H1 (cell line): ENCODE data around the gene SLC31A2. TPM values are rescaled to one million over a fixed set of nuclear protein-coding genes. Genes with fewer than 3 reads are reported as not detected.
A peak's percentile ranks its signal among the peaks of the same experiment; 100 is the strongest.

Experiments used
- CTCF ChIA-PET: fragments of 300-600 bp; sonication (Branson Sonifier 250); formaldehyde crosslinking; loops from one replicate; lab custom pipeline; 2021; ENCODE audit not compliant: partially characterized antibody; lab: Charles Lee
- POLR2A ChIA-PET: fragments of 300-600 bp; sonication (Branson Sonifier 250); formaldehyde crosslinking; loops from one replicate; lab custom pipeline; 2021; ENCODE audit warnings: inconsistent platforms; ENCODE audit not compliant: partially characterized antibody; lab: Charles Lee
- DNase-seq, 2 experiments: peaks; one replicate each; pipeline versions ENCODE4 v3.0.0 to v3.0.0-alpha.2; 2010 to 2022; ENCODE audit warnings: low spot score in 2 of 2, low read depth in 1 of 2, mixed read lengths in 1 of 2
- FAIRE-seq: peaks from 2 replicates; lab custom pipeline; 2011; peaks lifted over from hg19 to GRCh38; lab: Jason Lieb, UNC
- H2AFZ ChIP-seq: 2 replicates; pipeline ENCODE4 v1.8.1; 2012; ENCODE audit warnings: low read length, inconsistent platforms
- H2AK5ac ChIP-seq: 2 replicates; pipeline ENCODE4 v1.6.1; 2013; ENCODE audit warnings: low read depth, low read length
- H2BK120ac ChIP-seq: replicated peaks from 2 replicates; pipeline ENCODE3; 2013; ENCODE audit warnings: low read depth, low read length, inconsistent platforms
- H2BK12ac ChIP-seq: 2 replicates; pipeline ENCODE4 v1.6.1; 2013; ENCODE audit warnings: low read depth, low read length
- H2BK15ac ChIP-seq: 2 replicates; pipeline ENCODE4 v1.6.1; 2013; ENCODE audit warnings: low read length
- H2BK20ac ChIP-seq: 2 replicates; pipeline ENCODE4 v1.6.1; 2013; ENCODE audit warnings: low read length
- H2BK5ac ChIP-seq: 2 replicates; pipeline ENCODE4 v1.6.1; 2013; ENCODE audit warnings: low read depth, low read length
- H3K14ac ChIP-seq: 2 replicates; pipeline ENCODE4 v1.6.1; 2013; ENCODE audit warnings: inconsistent platforms; ENCODE audit not compliant: insufficient read length
- H3K18ac ChIP-seq: 2 replicates; pipeline ENCODE4 v1.6.1; 2013; ENCODE audit warnings: low read length; ENCODE audit errors: extremely low read depth
- H3K23ac ChIP-seq: 2 replicates; pipeline ENCODE4 v1.6.1; 2013; ENCODE audit warnings: inconsistent platforms; ENCODE audit not compliant: insufficient read length
- H3K23me2 ChIP-seq: 2 replicates; pipeline ENCODE4 v1.6.1; 2013; ENCODE audit warnings: low read depth, low read length
- H3K27ac ChIP-seq: 2 replicates; pipeline ENCODE4 v1.6.1; 2011; ENCODE audit warnings: low read depth, low read length, inconsistent platforms
- H3K27me3 ChIP-seq, 4 experiments: replicated peaks in 1 of 4; 1 replicate in 1 of 4; 2 replicates in 3 of 4; pipeline versions ENCODE4 v1.6.1 to v1.8.1; 2011 to 2013; ENCODE audit warnings: low read length in 3 of 4, mild to moderate bottlenecking in 3 of 4, inconsistent platforms in 2 of 4, mixed read lengths in 2 of 4, moderate library complexity in 1 of 4; ENCODE audit not compliant: control insufficient read depth in 3 of 4, insufficient read depth in 3 of 4; ENCODE audit errors: extremely low read depth in 1 of 4
- H3K36me3 ChIP-seq, 4 experiments: 2 replicates each; pipeline versions ENCODE4 v1.6.1 to v1.8.1; 2011 to 2013; ENCODE audit warnings: mild to moderate bottlenecking in 4 of 4, low read length in 3 of 4, moderate library complexity in 2 of 4, control low read depth in 1 of 4, inconsistent platforms in 1 of 4; ENCODE audit not compliant: insufficient read depth in 4 of 4, control insufficient read depth in 2 of 4
- H3K4ac ChIP-seq: replicated peaks from 2 replicates; pipeline ENCODE3; 2013; ENCODE audit warnings: low read length, low read depth, mixed read lengths, inconsistent platforms; ENCODE audit not compliant: insufficient read length
- H3K4me1 ChIP-seq, 4 experiments: replicated peaks in 1 of 4; 1 replicate in 1 of 4; 2 replicates in 3 of 4; pipeline versions ENCODE4 v1.6.1 to v1.8.1; 2011 to 2013; ENCODE audit warnings: low read length in 3 of 4, inconsistent platforms in 2 of 4, mixed read lengths in 1 of 4; ENCODE audit not compliant: insufficient read depth in 4 of 4, control insufficient read depth in 3 of 4
- H3K4me2 ChIP-seq, 2 experiments: 2 replicates each; pipeline versions ENCODE4 v1.6.1 to v1.8.1; 2011 to 2013; ENCODE audit warnings: low read depth in 2 of 2, low read length in 2 of 2, control low read depth in 1 of 2, inconsistent platforms in 1 of 2, mild to moderate bottlenecking in 1 of 2; ENCODE audit not compliant: insufficient read depth in 1 of 2
- H3K4me3 ChIP-seq, 4 experiments: fragments of 200-600, 300-600 bp in 1 of 4; sonication (generic), shearing (Covaris generic), sonication (Bioruptor Twin) in 1 of 4; 2 replicates each; pipeline versions ENCODE4 v1.5.1 to v1.8.1; 2011 to 2016; ENCODE audit warnings: low read length in 4 of 4, low read depth in 3 of 4, control low read depth in 2 of 4, inconsistent platforms in 2 of 4, mild to moderate bottlenecking in 2 of 4, mixed read lengths in 1 of 4, moderate library complexity in 1 of 4; ENCODE audit not compliant: insufficient read depth in 2 of 4; ENCODE audit errors: extremely low read depth in 1 of 4
- H3K56ac ChIP-seq: replicated peaks from 2 replicates; pipeline ENCODE3; 2013; ENCODE audit warnings: low read depth, mild to moderate bottlenecking, mixed read lengths, low read length, inconsistent platforms; ENCODE audit not compliant: insufficient read length
- H3K79me1 ChIP-seq: 2 replicates; pipeline ENCODE4 v1.6.1; 2013; ENCODE audit warnings: low read depth, low read length, control low read depth
- H3K79me2 ChIP-seq, 2 experiments: 2 replicates each; pipeline versions ENCODE4 v1.6.1 to v1.8.1; 2012 to 2013; ENCODE audit warnings: low read length in 2 of 2, mild to moderate bottlenecking in 2 of 2, inconsistent platforms in 1 of 2; ENCODE audit not compliant: insufficient read depth in 2 of 2, control insufficient read depth in 1 of 2
- H3K9ac ChIP-seq, 4 experiments: replicated peaks in 1 of 4; 1 replicate in 1 of 4; 2 replicates in 3 of 4; pipeline versions ENCODE4 v1.6.1 to v1.8.1; 2011 to 2013; ENCODE audit warnings: low read depth in 3 of 4, low read length in 3 of 4, control low read depth in 2 of 4, mild to moderate bottlenecking in 2 of 4, moderate library complexity in 2 of 4, inconsistent platforms in 1 of 4; ENCODE audit errors: extremely low read depth in 1 of 4
- H3K9me3 ChIP-seq, 2 experiments: 2 replicates each; pipeline versions ENCODE4 v1.6.1 to v1.8.1; 2012 to 2013; ENCODE audit warnings: mild to moderate bottlenecking in 2 of 2, moderate library complexity in 2 of 2, control low read depth in 1 of 2, inconsistent platforms in 1 of 2, low read depth in 1 of 2, low read length in 1 of 2, mixed read lengths in 1 of 2; ENCODE audit not compliant: insufficient read depth in 2 of 2
- H4K20me1 ChIP-seq, 2 experiments: replicated peaks in 1 of 2; 2 replicates each; pipeline versions ENCODE3 to v1.8.1; 2011 to 2013; ENCODE audit warnings: inconsistent platforms in 2 of 2, low read length in 2 of 2, mild to moderate bottlenecking in 1 of 2; ENCODE audit not compliant: insufficient read depth in 2 of 2, control insufficient read depth in 1 of 2
- H4K5ac ChIP-seq: 2 replicates; pipeline ENCODE4 v1.6.1; 2013; ENCODE audit warnings: low read length, low read depth, mixed read lengths, inconsistent platforms; ENCODE audit not compliant: insufficient read length
- H4K8ac ChIP-seq: 2 replicates; pipeline ENCODE4 v1.8.0; 2013; ENCODE audit warnings: mild to moderate bottlenecking, moderate library complexity, low read length, inconsistent platforms; ENCODE audit not compliant: insufficient read depth; ENCODE audit errors: extremely low read depth
- H4K91ac ChIP-seq: replicated peaks from 2 replicates; pipeline ENCODE3; 2013; ENCODE audit warnings: low read length, mixed read lengths, inconsistent platforms; ENCODE audit not compliant: insufficient read length
- CTCF ChIP-seq, 3 experiments: IDR thresholded peaks; 1 replicate in 2 of 3; 2 replicates in 1 of 3; pipeline versions ENCODE4 v1.5.1 to v1.6.1; 2011; ENCODE audit warnings: low read length in 3 of 3, mild to moderate bottlenecking in 3 of 3, inconsistent platforms in 2 of 3, low read depth in 1 of 3, moderate library complexity in 1 of 3; ENCODE audit not compliant: insufficient read depth in 1 of 3; ENCODE audit errors: control extremely low read depth in 1 of 3
- RAD21 ChIP-seq, 2 experiments: IDR thresholded peaks in 1 of 2; conservative IDR thresholded peaks in 1 of 2; 2 replicates each; pipeline ENCODE4 v1.6.1; 2011; ENCODE audit warnings: low read depth in 2 of 2, low read length in 2 of 2, improper control_type of control experiment in 1 of 2, inconsistent platforms in 1 of 2, mild to moderate bottlenecking in 1 of 2, moderate library complexity in 1 of 2
- YY1 ChIP-seq: IDR thresholded peaks from 2 replicates; pipeline ENCODE4 v1.6.1; 2011; ENCODE audit warnings: low read depth, mild to moderate bottlenecking, low read length
- WGBS, 2 experiments: shearing (Covaris generic) in 1 of 2; methylation state at CpG; one replicate each; pipeline versions ENCODE4 v1.1.6 to v1.1.7; 2013 to 2015; ENCODE audit warnings: low lambda C conversion rate in 2 of 2, mixed read lengths in 2 of 2, inconsistent platforms in 1 of 2, low coverage in 1 of 2, missing lambda C conversion rate in 1 of 2; ENCODE audit not compliant: insufficient replicate concordance in 2 of 2, insufficient coverage in 1 of 2, insufficient read length in 1 of 2; ENCODE audit errors: extremely low coverage in 1 of 2, missing lambda C conversion rate in 1 of 2; 5-methylcytosine and 5-hydroxymethylcytosine counted together
- polyA plus RNA-seq, 7 experiments: library from polyadenylated mRNA; depleted of rRNA in 3 of 7; stranded (reverse) in 5 of 7; unstranded in 2 of 7; fragments of >200 nt in 5 of 7; fragments of 200-250 nt in 2 of 7; gene quantifications; 1 replicate in 5 of 7; 2 replicates in 1 of 7; 4 replicates in 1 of 7; pipeline versions ENCODE4 v1.2.1 to v1.2.3, GENCODE V29; 2011 to 2013; ENCODE audit warnings: missing spikeins in 2 of 7, mixed read lengths in 2 of 7
- total RNA-seq: library from RNA; stranded (reverse); fragmentation: NEBNext Ultra II Directional; extraction: Animal tissue kit (Norgen Biotek cat#: 25700); gene quantifications from 2 replicates; pipeline ENCODE4 v1.2.1, GENCODE V29; 2021

SLC31A2 gene
- total and polyA plus RNA-seq, 2 of the 8 experiments (the other 6 are each of a cell fraction or from before 2014, with no cell fraction given): 2.0 to 2.9 TPM

DNA sequence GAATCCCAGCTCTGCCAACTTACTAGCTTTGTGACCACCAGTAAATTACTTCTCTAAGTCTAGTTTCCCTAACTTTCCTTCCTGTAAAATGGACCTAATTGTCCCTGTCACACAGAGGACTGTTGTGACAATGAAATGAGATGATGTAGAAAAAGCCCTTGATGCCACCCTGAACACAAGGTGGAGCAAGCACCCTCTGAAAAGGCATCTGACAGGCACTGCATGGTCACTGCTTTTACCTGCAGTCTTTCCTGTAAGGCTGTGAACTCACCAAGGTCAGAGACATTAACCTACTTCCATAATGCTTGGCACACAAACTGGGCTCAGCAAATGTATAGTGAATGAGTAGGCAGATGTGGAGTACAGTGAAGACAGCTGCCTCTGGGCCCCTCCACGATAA is 6.1 kb downstream of the SLC31A2 start:
- H2BK15ac ChIP-seq: no peak overlapping the region
- 86% methylated on average over 1 of the region's 1 CpG; no CpG with 5 or more reads in 1 of the 2 experiments for WGBS, 2 experiments

More for the DNA sequence above, 6.1 kb downstream of the SLC31A2 start:
- DNase-seq: no peak
- Histone ChIP-seq H3K79me1 (no peaks in the 10 kb centered on the region), H2BK20ac (no peak overlapping the region), H3K9me3 (no peaks in the 10 kb centered on the region), H2BK12ac (no peak overlapping the region), H4K5ac (no peak overlapping the region), H4K91ac (no peak overlapping the region), H3K23ac (no peak overlapping the region), H4K8ac (no peak overlapping the region), H3K4ac (no peak overlapping the region), H3K23me2 (no peaks in the 10 kb centered on the region), H2AFZ (no peak overlapping the region), H2AK5ac (no peak overlapping the region), H3K79me2 (no peaks in the 10 kb centered on the region), H3K36me3 (no peaks in the 10 kb centered on the region), H3K56ac (no peak overlapping the region), H3K18ac (no peak overlapping the region), H2BK5ac (no peak overlapping the region), H3K9ac (no peak overlapping the region), H3K4me1 (peaks cover 0 to 11% (median 7%) of the 10 kb centered on the region in 4 experiments; a peak in 5 of 7 replicates), H2BK120ac (no peak overlapping the region), H3K27ac (no peak overlapping the region), H3K27me3 (peaks cover 0 to 7% (median 6%) of the 10 kb centered on the region in 4 experiments; a peak in 5 of 7 replicates), H4K20me1 (no peaks in the 10 kb centered on the region), H3K4me2 (no peak overlapping the region), H3K4me3 (no peak overlapping the region), H3K14ac (no peak overlapping the region)
- POLR2A ChIA-PET: interaction anchor here (0.9 kb wide), 2 partner anchors 11 to 118 kb away, joined by 3 read pairs; partner anchors contain the start of genes CDC26 and PRPF4
- TF ChIP-seq YY1 (no peak), RAD21 (IDR thresholded peaks at IDR 0.05 in 1 of 2, conservative IDR thresholded peaks at IDR 0.05 in 1 of 2; ENCODE audit: low read depth in 2 of 2, low read length in 2 of 2) (peak; percentile 30 to 42; a peak in 2 of 4 replicates), CTCF (IDR thresholded peaks at IDR 0.05; ENCODE audit: control extremely low read depth in 1 of 3, insufficient read depth in 1 of 3, low read depth in 1 of 3, low read length in 3 of 3) (peak in 1 of 3 experiments; percentile 28; a peak in 1 of 4 replicates)
- CTCF ChIA-PET: interaction anchor here (0.9 to 1.9 kb wide), 5 partner anchors 10 to 65 kb away, joined by 3 to 6 read pairs (median 5); no protein-coding TSS in a partner anchor
- no peak for FAIRE-seq
